Hepatic stellate cell (primary cell): Measurements from ENCODE around the gene FOXA1.

Experiments
- DNase-seq: peaks from one replicate; pipeline ENCODE4 v3.0.0; 2011; ENCODE audit warnings: low spot score

Gene FOXA1

GRCh38 chr14:37602605-37603453, 7.8 kb upstream of the FOXA1 start:
- no peak for DNase-seq

- DNase-seq: no peak
Observed at GRCh38 chr14:37601865-37602264, 6.8 kb upstream of the FOXA1 start.

- DNase-seq: no peak
Observed at GRCh38 chr14:37600880-37601741, 6.1 kb upstream of the FOXA1 start.

- no peak for DNase-seq
Observed at GRCh38 chr14:37599507-37600368, 4.7 kb upstream of the FOXA1 start.

- no peak for DNase-seq
Observed at GRCh38 chr14:37598747-37599506, 3.9 kb upstream of the FOXA1 start.

GRCh38 chr14:37597914-37598746, 3.1 kb upstream of the FOXA1 start:
- DNase-seq: no peak

- DNase-seq: no peak
Observed at GRCh38 chr14:37597538-37597913, 2.5 kb upstream of the FOXA1 start.

- no peak for DNase-seq
Observed at GRCh38 chr14:37596790-37597472, 1.9 kb upstream of the FOXA1 start.

- DNase-seq: no peak
Observed at GRCh38 chr14:37595809-37596621, 966 bp upstream of the FOXA1 start.

GRCh38 chr14:37594238-37594970, 645 bp downstream of the FOXA1 start:
- DNase-seq: peak; percentile 74

GRCh38 chr14:37593511-37594237, 1.4 kb downstream of the FOXA1 start:
- no peak for DNase-seq

GRCh38 chr14:37592482-37593408, 2.3 kb downstream of the FOXA1 start:
- no peak for DNase-seq

GRCh38 chr14:37591941-37592481, 3.0 kb downstream of the FOXA1 start:
- no peak for DNase-seq

GRCh38 chr14:37591311-37591940, 3.6 kb downstream of the FOXA1 start:
- DNase-seq: no peak

GRCh38 chr14:37590428-37591139, 4.5 kb downstream of the FOXA1 start:
- no peak for DNase-seq
